CD4-positive, CD25-positive, alpha-beta regulatory T cell (primary cell): Measurements from ENCODE around the gene PDZD2. TPM values are rescaled to one million over a fixed set of nuclear protein-coding genes. Genes with fewer than 3 reads are reported as not detected.
A peak's percentile ranks its signal among the peaks of the same experiment; 100 is the strongest.

ENCODE experiments used
- ATAC-seq, 2 donors: fragments of 150-1000 bp; cut with Tn5 transposase; one replicate each; pipeline ENCODE4 v1.10.0; 2021; ENCODE audit warnings: low read depth in 2 of 2, moderate number of reproducible peaks in 2 of 2, moderate library complexity in 1 of 2
- DNase-seq, 3 donors: peaks; one replicate each; pipeline versions ENCODE4 v3.0.0 to v3.0.0-alpha.2; 2012 to 2022; ENCODE audit warnings: mixed read lengths in 1 of 3
- H3K27ac ChIP-seq: one replicate; pipeline ENCODE4 v1.7.0; 2013; ENCODE audit warnings: mild to moderate bottlenecking, low read length; ENCODE audit not compliant: insufficient read depth, poor library complexity, severe bottlenecking
- H3K27me3 ChIP-seq: one replicate; pipeline ENCODE4 v1.7.0; 2013; ENCODE audit warnings: low read length; ENCODE audit not compliant: control insufficient read depth, insufficient read depth
- H3K36me3 ChIP-seq: one replicate; pipeline ENCODE4 v1.7.0; 2013; ENCODE audit warnings: mild to moderate bottlenecking, low read length, moderate library complexity; ENCODE audit not compliant: control insufficient read depth, insufficient read depth
- H3K4me1 ChIP-seq: 2 replicates; pipeline ENCODE4 v1.7.0; 2013; ENCODE audit warnings: mild to moderate bottlenecking, low read length; ENCODE audit not compliant: insufficient read depth, control insufficient read depth, poor library complexity, severe bottlenecking
- H3K4me3 ChIP-seq: one replicate; pipeline ENCODE4 v1.7.0; 2013; ENCODE audit warnings: low read depth, mild to moderate bottlenecking, low read length, moderate library complexity
- H3K9me3 ChIP-seq, 2 experiments: 1 replicate in 1 of 2; 2 replicates in 1 of 2; pipeline ENCODE4 v1.7.0; 2013; ENCODE audit warnings: low read length in 2 of 2, mild to moderate bottlenecking in 1 of 2, moderate library complexity in 1 of 2; ENCODE audit not compliant: control insufficient read depth in 2 of 2
- H3K27ac Mint-ChIP-seq, 3 donors: one replicate each; pipeline ENCODE4 v1.8.0; 2020 to 2022; ENCODE audit warnings: mild to moderate bottlenecking in 3 of 3, mixed read lengths in 3 of 3, moderate library complexity in 2 of 3
- H3K27me3 Mint-ChIP-seq: one replicate; pipeline ENCODE4 v1.8.0; 2022; ENCODE audit warnings: mild to moderate bottlenecking, mixed read lengths
- H3K36me3 Mint-ChIP-seq: one replicate; pipeline ENCODE4 v1.8.0; 2020; ENCODE audit warnings: mixed read lengths
- H3K4me1 Mint-ChIP-seq, 4 donors: one replicate each; pipeline ENCODE4 v1.8.0; 2020 to 2022; ENCODE audit warnings: mixed read lengths in 4 of 4, mild to moderate bottlenecking in 1 of 4
- H3K4me3 Mint-ChIP-seq, 4 donors: one replicate each; pipeline ENCODE4 v1.8.0; 2020 to 2022; ENCODE audit warnings: mild to moderate bottlenecking in 4 of 4, mixed read lengths in 4 of 4, moderate library complexity in 3 of 4
- H3K9me3 Mint-ChIP-seq, 7 donors: one replicate each; pipeline ENCODE4 v1.8.0; 2020 to 2022; ENCODE audit warnings: mixed read lengths in 7 of 7, mild to moderate bottlenecking in 3 of 7, moderate library complexity in 2 of 7
- polyA plus RNA-seq, 4 donors: library from polyadenylated mRNA; unstranded; fragments of 300-500 nt; fragmentation: Illumina TruSeq; gene quantifications; one replicate each; pipeline ENCODE4 v1.2.3, GENCODE V29; 2021
- total RNA-seq: library from RNA; stranded (reverse); gene quantifications from one replicate; pipeline ENCODE4 v1.2.3, GENCODE V29; 2022

Gene PDZD2
- total and polyA plus RNA-seq, 5 donors from 2014 or later, result 0.06 to 1.3 (median 0.25) TPM

GRCh38 chr5:32159328-32160072, 520.6 kb downstream of the PDZD2 start:
- Mint-ChIP-seq H3K4me1 (peaks cover 7 to 39% (median 32%) of the 10 kb centered on the region in 4 donors), H3K9me3 (no peaks in the 10 kb centered on the region), H3K27ac (no peak overlapping the region), H3K27me3 (no peaks in the 10 kb centered on the region), H3K36me3 (peaks cover 6% of the 10 kb centered on the region), H3K4me3 (peak overlapping the region in 1 of 4 donors; percentile 31)
- Histone ChIP-seq H3K4me1 (peaks cover 33% of the 10 kb centered on the region), H3K9me3 (no peaks in the 10 kb centered on the region), H3K27me3 (no peaks in the 10 kb centered on the region), H3K27ac (no peak overlapping the region), H3K36me3 (peaks cover 8% of the 10 kb centered on the region), H3K4me3 (peak overlapping the region; percentile 23)
- no peak for ATAC-seq
- DNase-seq, result no peak

GRCh38 chr5:32160228-32160627, 521.3 kb downstream of the PDZD2 start:
- Histone ChIP-seq H3K9me3 (no peaks in the 10 kb centered on the region), H3K4me3 (no peak overlapping the region), H3K27ac (no peak overlapping the region), H3K4me1 (peaks cover 34% of the 10 kb centered on the region), H3K27me3 (no peaks in the 10 kb centered on the region), H3K36me3 (peaks cover 8% of the 10 kb centered on the region)
- H3K9me3 Mint-ChIP-seq, result no peaks in the 10 kb centered on the region
- no peak overlapping the region for H3K27ac Mint-ChIP-seq
- no peak overlapping the region for H3K4me3 Mint-ChIP-seq
- no peaks in the 10 kb centered on the region for H3K27me3 Mint-ChIP-seq
- H3K36me3 Mint-ChIP-seq, result peaks cover 6% of the 10 kb centered on the region
- no peak for ATAC-seq
- H3K4me1 Mint-ChIP-seq, result peaks cover 5 to 41% (median 31%) of the 10 kb centered on the region in 4 donors
- DNase-seq, result no peak

Other genes with a start within 250 kb of the PDZD2 start
- 57.6 TPM for gene DROSHA, start 107.0 kb upstream of the PDZD2 start, total RNA-seq
- 10 to 100 TPM; 14.2 to 23.6 (median 16.3) TPM for gene DROSHA, start 107.0 kb upstream of the PDZD2 start, polyA plus RNA-seq
- 15.0 TPM for gene C5orf22, start 106.8 kb upstream of the PDZD2 start, total RNA-seq
- gene C5orf22, start 106.8 kb upstream of the PDZD2 start, polyA plus RNA-seq, result 10 to 100 TPM; 25.3 to 29.9 (median 27.2) TPM